Suprapubic skin (tissue), 4 donors: ENCODE data around the gene MRPL19.

ENCODE experiments used
- CTCF ChIP-seq, 2 donors: fragments of 200-600 bp in 1 of 2; fragments of 450-650 bp in 1 of 2; sonication (generic) in 1 of 2; IDR thresholded peaks; one replicate each; pipeline ENCODE4 v1.5.1; 2016 to 2019; ENCODE audit warnings: antibody characterized with exemption in 2 of 2, mild to moderate bottlenecking in 1 of 2, moderate library complexity in 1 of 2
- EP300 ChIP-seq: sonication (generic); formaldehyde crosslinking; IDR thresholded peaks from one replicate; pipeline ENCODE4 v1.6.1; 2017; ENCODE audit warnings: antibody characterized with exemption
- POLR2A ChIP-seq, 2 donors: fragments of 450-650 bp; IDR thresholded peaks; one replicate each; pipeline ENCODE4 v1.6.1; 2017; ENCODE audit warnings: antibody characterized with exemption in 2 of 2, mild to moderate bottlenecking in 2 of 2, moderate library complexity in 2 of 2
- POLR2AphosphoS5 ChIP-seq, 3 donors: sonication (generic); formaldehyde crosslinking; IDR thresholded peaks; one replicate each; pipeline ENCODE4 v1.6.1; 2017; ENCODE audit warnings: antibody characterized with exemption in 3 of 3

DNA sequence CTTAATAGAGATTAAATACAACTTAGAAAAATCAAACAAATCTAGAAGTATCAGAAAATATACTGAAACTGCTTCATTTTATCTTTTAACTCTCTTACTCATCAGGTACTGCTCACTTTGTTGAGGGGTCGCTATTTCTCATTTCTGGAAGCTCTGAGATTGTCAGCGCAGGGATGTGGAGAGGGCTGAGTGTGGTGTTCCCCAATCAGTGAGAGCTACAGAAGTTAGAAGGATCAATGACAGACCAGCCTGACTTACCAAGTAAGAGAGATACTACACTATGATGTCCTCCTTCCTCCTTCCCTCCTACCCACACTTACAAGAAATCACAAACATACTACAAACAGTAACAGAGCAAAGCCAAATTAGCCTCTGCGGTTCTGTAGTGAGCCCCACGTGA lies 56.0 kb downstream of the MRPL19 start:
- TF ChIP-seq CTCF (IDR thresholded peaks at IDR 0.05) (no peak), EP300 (no peak), POLR2A (IDR thresholded peaks at IDR 0.05) (no peak), POLR2AphosphoS5 (IDR thresholded peaks at IDR 0.05) (no peak)
